Measurements from ENCODE around the gene KIF21B.

DNA sequence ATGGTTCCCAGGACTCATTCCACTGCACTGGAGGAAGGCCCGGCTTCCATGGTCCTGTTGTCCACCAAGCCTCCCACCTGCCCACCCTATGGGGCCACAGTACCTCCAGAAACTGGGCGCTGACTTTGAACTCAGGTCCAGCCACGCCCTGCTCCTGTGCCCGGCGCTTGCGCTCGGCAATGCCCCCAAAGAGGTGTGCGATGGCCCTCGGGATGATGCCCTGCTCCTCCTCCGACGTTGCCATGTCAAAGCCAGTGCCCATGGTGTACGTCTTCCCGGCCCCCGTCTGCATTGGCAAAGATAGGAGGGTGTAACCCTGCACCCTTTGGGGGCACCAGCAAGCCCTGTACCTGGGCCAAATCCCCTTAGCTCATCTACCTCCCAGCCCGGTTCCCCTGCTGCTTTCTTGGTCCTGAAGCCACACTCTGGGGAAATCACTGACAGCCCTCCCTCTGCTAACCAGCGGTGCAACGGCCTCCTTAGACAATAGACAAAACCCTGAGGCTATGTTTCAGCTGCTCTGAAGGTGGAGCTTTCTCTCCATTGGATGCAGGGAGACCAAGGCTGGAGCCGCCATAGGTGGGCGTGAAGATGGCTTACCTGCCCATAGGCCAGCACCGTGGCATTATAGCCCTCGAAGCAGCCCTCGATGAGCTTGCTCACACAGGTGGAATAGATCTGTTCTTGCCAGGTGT, 14.7 kb downstream of the KIF21B start:
- TF ChIP-seq CTCF (IDR thresholded peaks at IDR 0.05; ENCODE audit: insufficient read depth, low read length) (no peak), POLR2AphosphoS5 (IDR thresholded peaks at IDR 0.05; ENCODE audit: low read depth) (no peak), REST (IDR thresholded peaks at IDR 0.05; ENCODE audit: insufficient replicate concordance, low read depth) (no peak), GABPA (IDR thresholded peaks at IDR 0.05; ENCODE audit: low read depth) (no peak), SPI1 (IDR thresholded peaks at IDR 0.05; ENCODE audit: borderline replicate concordance, low read depth) (no peak)

All from HL-60 (cell line).